Measurements from ENCODE around the gene SHISA7.
A peak's percentile ranks its signal among the peaks of the same experiment; 100 is the strongest.

The SHISA7 gene

GRCh38 chr19:55389386-55390317, 53.4 kb downstream of the SHISA7 start:
- H3K4me3 ChIP-seq (ENCODE audit: low read depth, low read length), result no peak overlapping the region
- TF ChIP-seq CTCF (IDR thresholded peaks at IDR 0.05; ENCODE audit: borderline replicate concordance, insufficient read depth, low read depth, low read length), result no peak

- no peak for TF ChIP-seq CTCF (IDR thresholded peaks at IDR 0.05; ENCODE audit: borderline replicate concordance, insufficient read depth, low read depth, low read length)
- H3K4me3 ChIP-seq (ENCODE audit: low read depth, low read length), result peak overlapping the region; percentile 99
Measured at GRCh38 chr19:55387736-55388497, 55.2 kb downstream of the SHISA7 start.

GRCh38 chr19:55386493-55386971, 56.6 kb downstream of the SHISA7 start:
- peak overlapping the region; percentile 99 for H3K4me3 ChIP-seq (ENCODE audit: low read depth, low read length)
- no peak for TF ChIP-seq CTCF (IDR thresholded peaks at IDR 0.05; ENCODE audit: borderline replicate concordance, insufficient read depth, low read depth, low read length)

GRCh38 chr19:55385724-55386492, 57.2 kb downstream of the SHISA7 start, which contains the start of gene RPL28:
TSS of gene RPL28 (plus strand) at chr19:55385932. CDS start at chr19:55386358, 426 bp downstream.
- peak within 1 kb of the TSS; percentile 99 for H3K4me3 ChIP-seq (ENCODE audit: low read depth, low read length)

GRCh38 chr19:55384920-55385723, 58.0 kb downstream of the SHISA7 start:
- no peak for TF ChIP-seq CTCF (IDR thresholded peaks at IDR 0.05; ENCODE audit: borderline replicate concordance, insufficient read depth, low read depth, low read length)
- H3K4me3 ChIP-seq (ENCODE audit: low read depth, low read length), result peak overlapping the region; percentile 99

More at GRCh38 chr19:55385724-55386492, 57.2 kb downstream of the SHISA7 start, which contains the start of gene RPL28:
- no peak for TF ChIP-seq CTCF (IDR thresholded peaks at IDR 0.05; ENCODE audit: borderline replicate concordance, insufficient read depth, low read depth, low read length)

All from GM12875 (cell line).